ENCODE measurements around the gene KHSRP. TPM values are rescaled to one million over a fixed set of nuclear protein-coding genes. Genes with fewer than 3 reads are reported as not detected.

KHSRP gene
- total and polyA plus RNA-seq, 2 of the 13 experiments (the other 11 are each of a cell fraction or from before 2014, with no cell fraction given) = 72.1 to 129 TPM

DNA sequence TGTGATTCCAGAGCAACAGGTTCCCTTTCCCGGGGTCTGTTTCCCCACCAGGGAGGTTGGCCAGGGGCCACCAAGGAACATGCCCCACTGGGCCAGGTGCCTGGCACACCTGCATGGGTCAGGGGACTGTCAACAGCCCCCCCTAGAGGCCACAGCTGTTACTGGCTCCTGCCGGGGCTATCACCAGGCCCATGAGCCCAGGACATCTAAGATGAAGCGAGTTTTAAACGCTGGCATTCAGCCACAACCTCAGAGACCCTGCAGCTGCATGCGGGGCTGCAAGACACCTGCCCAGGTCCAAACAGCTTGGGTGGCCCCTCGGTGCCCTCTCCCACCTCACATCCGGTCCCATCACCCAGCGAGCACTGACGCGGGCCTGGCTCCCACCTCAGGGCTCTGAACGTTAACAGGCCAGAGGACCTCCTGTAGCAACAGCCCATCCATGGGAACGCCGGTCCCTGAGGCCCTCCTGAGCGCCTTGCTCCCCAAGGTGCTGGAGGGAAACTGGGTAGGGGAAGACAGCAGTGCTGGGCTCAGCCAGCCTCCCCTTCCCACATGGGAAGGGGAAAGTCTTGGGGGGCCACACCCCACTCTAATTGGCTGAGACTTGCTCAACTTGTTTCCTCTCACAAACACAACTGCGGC is 12.0 kb downstream of the KHSRP start (continued):
- TF ChIP-seq ZNF407 (CRISPR knock-in tag; IDR thresholded peaks at IDR 0.05; ENCODE audit: not compliant biosample characterization) (no peak), THAP8 (CRISPR knock-in tag; IDR thresholded peaks at IDR 0.05; ENCODE audit: borderline replicate concordance) (no peak), ZFP36 (IDR thresholded peaks at IDR 0.05; ENCODE audit: borderline replicate concordance, low read depth, low read length, partially characterized antibody) (no peak), ZSCAN31 (CRISPR knock-in tag; IDR thresholded peaks at IDR 0.05; ENCODE audit: low read depth) (no peak), ZNF569 (CRISPR knock-in tag; IDR thresholded peaks at IDR 0.05; ENCODE audit: borderline replicate concordance) (no peak), ZSCAN25 (CRISPR knock-in tag; IDR thresholded peaks at IDR 0.05) (no peak), HMGXB4 (CRISPR knock-in tag; IDR thresholded peaks at IDR 0.05; ENCODE audit: borderline replicate concordance in 1 of 2, low read depth in 1 of 2) (0 out of 4 replicates have a peak, but pooled peaks of 1 of the 2 experiments have one; percentile 45), MXI1 (IDR thresholded peaks at IDR 0.05; ENCODE audit: borderline replicate concordance, low read depth, low read length) (no peak)
- TF ChIP-seq, protein P1, sequence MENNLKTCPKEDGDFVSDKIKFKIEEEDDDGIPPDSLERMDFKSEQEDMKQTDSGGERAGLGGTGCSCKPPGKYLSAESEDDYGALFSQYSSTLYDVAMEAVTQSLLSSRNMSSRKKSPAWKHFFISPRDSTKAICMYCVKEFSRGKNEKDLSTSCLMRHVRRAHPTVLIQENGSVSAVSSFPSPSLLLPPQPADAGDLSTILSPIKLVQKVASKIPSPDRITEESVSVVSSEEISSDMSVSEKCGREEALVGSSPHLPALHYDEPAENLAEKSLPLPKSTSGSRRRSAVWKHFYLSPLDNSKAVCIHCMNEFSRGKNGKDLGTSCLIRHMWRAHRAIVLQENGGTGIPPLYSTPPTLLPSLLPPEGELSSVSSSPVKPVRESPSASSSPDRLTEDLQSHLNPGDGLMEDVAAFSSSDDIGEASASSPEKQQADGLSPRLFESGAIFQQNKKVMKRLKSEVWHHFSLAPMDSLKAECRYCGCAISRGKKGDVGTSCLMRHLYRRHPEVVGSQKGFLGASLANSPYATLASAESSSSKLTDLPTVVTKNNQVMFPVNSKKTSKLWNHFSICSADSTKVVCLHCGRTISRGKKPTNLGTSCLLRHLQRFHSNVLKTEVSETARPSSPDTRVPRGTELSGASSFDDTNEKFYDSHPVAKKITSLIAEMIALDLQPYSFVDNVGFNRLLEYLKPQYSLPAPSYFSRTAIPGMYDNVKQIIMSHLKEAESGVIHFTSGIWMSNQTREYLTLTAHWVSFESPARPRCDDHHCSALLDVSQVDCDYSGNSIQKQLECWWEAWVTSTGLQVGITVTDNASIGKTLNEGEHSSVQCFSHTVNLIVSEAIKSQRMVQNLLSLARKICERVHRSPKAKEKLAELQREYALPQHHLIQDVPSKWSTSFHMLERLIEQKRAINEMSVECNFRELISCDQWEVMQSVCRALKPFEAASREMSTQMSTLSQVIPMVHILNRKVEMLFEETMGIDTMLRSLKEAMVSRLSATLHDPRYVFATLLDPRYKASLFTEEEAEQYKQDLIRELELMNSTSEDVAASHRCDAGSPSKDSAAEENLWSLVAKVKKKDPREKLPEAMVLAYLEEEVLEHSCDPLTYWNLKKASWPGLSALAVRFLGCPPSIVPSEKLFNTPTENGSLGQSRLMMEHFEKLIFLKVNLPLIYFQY (CRISPR knock-in tag; IDR thresholded peaks at IDR 0.05; ENCODE audit: borderline replicate concordance) = peak; percentile 54; the same call in 1 of the 2 replicates
- TF ChIP-seq, protein P2, sequence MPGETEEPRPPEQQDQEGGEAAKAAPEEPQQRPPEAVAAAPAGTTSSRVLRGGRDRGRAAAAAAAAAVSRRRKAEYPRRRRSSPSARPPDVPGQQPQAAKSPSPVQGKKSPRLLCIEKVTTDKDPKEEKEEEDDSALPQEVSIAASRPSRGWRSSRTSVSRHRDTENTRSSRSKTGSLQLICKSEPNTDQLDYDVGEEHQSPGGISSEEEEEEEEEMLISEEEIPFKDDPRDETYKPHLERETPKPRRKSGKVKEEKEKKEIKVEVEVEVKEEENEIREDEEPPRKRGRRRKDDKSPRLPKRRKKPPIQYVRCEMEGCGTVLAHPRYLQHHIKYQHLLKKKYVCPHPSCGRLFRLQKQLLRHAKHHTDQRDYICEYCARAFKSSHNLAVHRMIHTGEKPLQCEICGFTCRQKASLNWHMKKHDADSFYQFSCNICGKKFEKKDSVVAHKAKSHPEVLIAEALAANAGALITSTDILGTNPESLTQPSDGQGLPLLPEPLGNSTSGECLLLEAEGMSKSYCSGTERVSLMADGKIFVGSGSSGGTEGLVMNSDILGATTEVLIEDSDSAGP (CRISPR knock-in tag; IDR thresholded peaks at IDR 0.05; ENCODE audit: borderline replicate concordance) = 0 out of 2 replicates have a peak, but pooled peaks have one; percentile 26
